Psoas muscle (tissue), 8 donors: ENCODE data around the gene WDR91. TPM values are rescaled to one million over a fixed set of nuclear protein-coding genes. Genes with fewer than 3 reads are reported as not detected.

Experiments used
- ATAC-seq, 4 donors: fragments of 200-7000 bp; cut with Tn5 transposase; one replicate each; pipeline ENCODE4 v1.9.1; 2020; ENCODE audit warnings: moderate library complexity in 3 of 4, mild to moderate bottlenecking in 2 of 4
- DNase-seq, 2 donors: peaks; one replicate each; pipeline ENCODE4 v3.0.0-alpha.2; 2020
- H3K27ac ChIP-seq: fragments of 200-600 bp; one replicate; pipeline ENCODE4 v1.8.0; 2022
- H3K27me3 ChIP-seq, 3 donors: fragments of 200-600 bp in 1 of 3; one replicate each; pipeline versions ENCODE4 v1.6.1 to v1.8.0; 2013 to 2022; ENCODE audit warnings: low read length in 2 of 3, mild to moderate bottlenecking in 2 of 3, moderate library complexity in 1 of 3; ENCODE audit not compliant: insufficient read depth in 3 of 3
- H3K36me3 ChIP-seq, 2 donors: fragments of 200-600 bp in 1 of 2; one replicate each; pipeline versions ENCODE4 v1.6.1 to v1.8.0; 2013 to 2022; ENCODE audit warnings: low read depth in 1 of 2, mild to moderate bottlenecking in 1 of 2, moderate library complexity in 1 of 2; ENCODE audit not compliant: insufficient read depth in 1 of 2
- H3K4me1 ChIP-seq: fragments of 200-600 bp; one replicate; pipeline ENCODE4 v1.8.0; 2022
- H3K4me3 ChIP-seq: fragments of 200-600 bp; one replicate; pipeline ENCODE4 v1.8.0; 2022; ENCODE audit warnings: mild to moderate bottlenecking
- H3K9me3 ChIP-seq: fragments of 200-600 bp; one replicate; pipeline ENCODE4 v1.8.0; 2022
- CTCF ChIP-seq: fragments of 200-600 bp; IDR thresholded peaks from one replicate; pipeline ENCODE4 v1.8.0; 2022; ENCODE audit warnings: antibody characterized with exemption
- WGBS, 3 donors: extraction: QIAGEN DNeasy Blood & Tissue Kit; methylation state at CpG; one replicate each; pipeline versions ENCODE4 v1.1.6 to v1.1.7; 2013; 5-methylcytosine and 5-hydroxymethylcytosine counted together
- intact Hi-C, 2 donors: fragments of 100-400 bp; cut with DNase I; formaldehyde crosslinking; loops; one replicate each; pipeline versions ENCODE4 v1.11.0 to v1.14.2; 2022
- polyA plus RNA-seq, 3 donors: library from polyadenylated mRNA; stranded (reverse); fragments of 200-250 nt; gene quantifications; one replicate each; pipeline ENCODE4 v1.2.3, GENCODE V29; 2013
- total RNA-seq, 4 donors: library from RNA; stranded (reverse); fragmentation: NEBNext Ultra II Directional in 2 of 4; extraction: Animal tissue kit (Norgen Biotek cat#: 25700) in 2 of 4; gene quantifications; one replicate each; pipeline versions ENCODE4 v1.2.1 to v1.2.4, GENCODE V29; 2021 to 2023
- donor health status: healthy with polysubstance abuse.
- donor health status: DM: no; HTN: no; CAD: no; lungs with moderate emphysema.
- donor health status: Bipolar disorder and iron deficiency.
- donor health status: healthy.
- donor health status: DM: yes; HTN: yes; CAD: no.
- donor health status: DM: no; HTN: no; CAD: no.
- donor health status: DM: no; HTN: no; CAD: no.
- donor health status: DM: yes; HTN: yes; CAD: no.

The WDR91 gene
- total and polyA plus RNA-seq, 7 donors, result 2.7 to 23.6 (median 4.8) TPM

- no peak for TF ChIP-seq CTCF
- Histone ChIP-seq H3K36me3 (peaks cover 0 to 22% of the 10 kb centered on the region in 2 donors), H3K4me1 (peaks cover 80% of the 10 kb centered on the region), H3K9me3 (peaks cover 11% of the 10 kb centered on the region), H3K27me3 (no peaks in the 10 kb centered on the region), H3K4me3 (peak overlapping the region; percentile 57), H3K27ac (peak overlapping the region; percentile 100)
- ATAC-seq (no peak), DNase-seq (no peak)
- WGBS, 3 donors, result 52 to 65% (median 62%) methylated on average over 5 of the region's 5 CpGs
- intact Hi-C loops, result loop anchor here (10.0 kb wide), 3 partner anchors 175 to 625 kb away; partner anchors contain the start of genes AGBL3 (in 1 of the 2) and AKR1B15 (in 1 of the 2)
Measured at GRCh38 chr7:135160098-135160857, 51.0 kb downstream of the WDR91 start.

GRCh38 chr7:135159359-135160085 lies 51.8 kb downstream of the WDR91 start:
- H3K4me1 ChIP-seq, result peaks cover 77% of the 10 kb centered on the region
- intact Hi-C loops, result loop anchor here (10.0 kb wide), 3 partner anchors 175 to 625 kb away; partner anchors contain the start of genes AGBL3 (in 1 of the 2) and AKR1B15 (in 1 of the 2)
- ATAC-seq, result peak; percentile 52 to 76 (median 62)
- H3K9me3 ChIP-seq, result peaks cover 11% of the 10 kb centered on the region
- TF ChIP-seq CTCF, result no peak
- 40 to 55% (median 43%) methylated on average over 2 of the region's 2 CpGs for WGBS, 3 donors
- no peaks in the 10 kb centered on the region for H3K27me3 ChIP-seq
- peak overlapping the region; percentile 100 for H3K27ac ChIP-seq
- peak overlapping the region; percentile 57 for H3K4me3 ChIP-seq
- no peak for DNase-seq
- peaks cover 0 to 19% of the 10 kb centered on the region in 2 donors for H3K36me3 ChIP-seq

GRCh38 chr7:135158874-135159273 lies 52.5 kb downstream of the WDR91 start:
- intact Hi-C loops, result no loop called here
- no peaks in the 10 kb centered on the region for H3K27me3 ChIP-seq
- H3K36me3 ChIP-seq, result peaks cover 0 to 19% of the 10 kb centered on the region in 2 donors
- DNase-seq (no peak), ATAC-seq (peak; percentile 22 to 51 (median 26))
- H3K4me1 ChIP-seq, result peaks cover 70% of the 10 kb centered on the region
- peak overlapping the region; percentile 57 for H3K4me3 ChIP-seq
- H3K9me3 ChIP-seq, result peaks cover 11% of the 10 kb centered on the region
- 8 to 13% (median 13%) methylated on average over 6 of the region's 6 CpGs for WGBS, 3 donors
- H3K27ac ChIP-seq, result peak overlapping the region; percentile 100
- TF ChIP-seq CTCF, result no peak

GRCh38 chr7:135158141-135158655 lies 53.1 kb downstream of the WDR91 start:
- peak in 1 of 2 donors; percentile 72 for DNase-seq
- peak overlapping the region; percentile 57 for H3K4me3 ChIP-seq
- intact Hi-C loops, result no loop called here

More at GRCh38 chr7:135158141-135158655, 53.1 kb downstream of the WDR91 start:
- ATAC-seq, result peak; percentile 80 to 88 (median 86)
- H3K36me3 ChIP-seq, result peaks cover 0 to 19% of the 10 kb centered on the region in 2 donors
- no peaks in the 10 kb centered on the region for H3K27me3 ChIP-seq
- peaks cover 66% of the 10 kb centered on the region for H3K4me1 ChIP-seq
- WGBS, 3 donors, result 29 to 40% (median 31%) methylated on average over 1 of the region's 1 CpG
- no peak for TF ChIP-seq CTCF
- H3K27ac ChIP-seq, result peak overlapping the region; percentile 100
- peaks cover 11% of the 10 kb centered on the region for H3K9me3 ChIP-seq
